ENCODE data around the gene RABL2B.

The RABL2B gene

GRCh38 chr22:50730941-50731661 is 52.3 kb downstream of the RABL2B start:
- DNase-seq (ENCODE audit: insufficient read length), result no peak
- TF ChIP-seq TAF1 (IDR thresholded peaks at IDR 0.05; ENCODE audit: borderline replicate concordance, low read depth, low read length), result no peak
- no peak for TF ChIP-seq POLR2AphosphoS5 (IDR thresholded peaks at IDR 0.05; ENCODE audit: low read depth, low read length)
- TF ChIP-seq POLR2A (IDR thresholded peaks at IDR 0.05; ENCODE audit: low read depth, low read length), result no peak
- FAIRE-seq, result no peak

- TF ChIP-seq POLR2AphosphoS5 (IDR thresholded peaks at IDR 0.05; ENCODE audit: low read depth, low read length), result no peak
- TF ChIP-seq POLR2A (IDR thresholded peaks at IDR 0.05; ENCODE audit: low read depth, low read length), result no peak
- DNase-seq (ENCODE audit: insufficient read length), result no peak
- no peak for FAIRE-seq
Measured at GRCh38 chr22:50730013-50730891, 53.2 kb downstream of the RABL2B start.

GRCh38 chr22:50729391-50730012 is 53.9 kb downstream of the RABL2B start:
- no peak for TF ChIP-seq POLR2A (IDR thresholded peaks at IDR 0.05; ENCODE audit: low read depth, low read length)
- TF ChIP-seq TAF1 (IDR thresholded peaks at IDR 0.05; ENCODE audit: borderline replicate concordance, low read depth, low read length), result no peak
- no peak for TF ChIP-seq POLR2AphosphoS5 (IDR thresholded peaks at IDR 0.05; ENCODE audit: low read depth, low read length)
- FAIRE-seq, result no peak
- DNase-seq (ENCODE audit: insufficient read length), result no peak

- no peak for FAIRE-seq
- no peak for DNase-seq (ENCODE audit: insufficient read length)
- no peak for TF ChIP-seq TAF1 (IDR thresholded peaks at IDR 0.05; ENCODE audit: borderline replicate concordance, low read depth, low read length)
Measured at GRCh38 chr22:50728523-50728931, 54.9 kb downstream of the RABL2B start.

- TF ChIP-seq POLR2AphosphoS5 (IDR thresholded peaks at IDR 0.05; ENCODE audit: low read depth, low read length), result no peak
- no peak for DNase-seq (ENCODE audit: insufficient read length)
- FAIRE-seq, result no peak
Measured at GRCh38 chr22:50727678-50728522, 55.5 kb downstream of the RABL2B start.

GRCh38 chr22:50726643-50727340 is 56.6 kb downstream of the RABL2B start:
- TF ChIP-seq TAF1 (IDR thresholded peaks at IDR 0.05; ENCODE audit: borderline replicate concordance, low read depth, low read length), result no peak
- no peak for TF ChIP-seq POLR2A (IDR thresholded peaks at IDR 0.05; ENCODE audit: low read depth, low read length)
- FAIRE-seq, result no peak
- no peak for DNase-seq (ENCODE audit: insufficient read length)

GRCh38 chr22:50725597-50725996 is 57.8 kb downstream of the RABL2B start:
- TF ChIP-seq POLR2AphosphoS5 (IDR thresholded peaks at IDR 0.05; ENCODE audit: low read depth, low read length) (no peak), POLR2A (IDR thresholded peaks at IDR 0.05; ENCODE audit: low read depth, low read length) (no peak), TAF1 (IDR thresholded peaks at IDR 0.05; ENCODE audit: borderline replicate concordance, low read depth, low read length) (no peak)
- no peak for DNase-seq (ENCODE audit: insufficient read length)
- no peak for FAIRE-seq

- DNase-seq (ENCODE audit: insufficient read length) (no peak), FAIRE-seq (no peak)
- TF ChIP-seq POLR2A (IDR thresholded peaks at IDR 0.05; ENCODE audit: low read depth, low read length), result no peak
- no peak for TF ChIP-seq POLR2AphosphoS5 (IDR thresholded peaks at IDR 0.05; ENCODE audit: low read depth, low read length)
- no peak for TF ChIP-seq TAF1 (IDR thresholded peaks at IDR 0.05; ENCODE audit: borderline replicate concordance, low read depth, low read length)
Measured at GRCh38 chr22:50724616-50725015, 58.8 kb downstream of the RABL2B start.

- DNase-seq (ENCODE audit: insufficient read length) (no peak), FAIRE-seq (no peak)
- TF ChIP-seq POLR2AphosphoS5 (IDR thresholded peaks at IDR 0.05; ENCODE audit: low read depth, low read length) (no peak), TAF1 (IDR thresholded peaks at IDR 0.05; ENCODE audit: borderline replicate concordance, low read depth, low read length) (no peak), POLR2A (IDR thresholded peaks at IDR 0.05; ENCODE audit: low read depth, low read length) (no peak)
Measured at GRCh38 chr22:50723991-50724390, 59.4 kb downstream of the RABL2B start.

GRCh38 chr22:50722716-50723428 is 60.6 kb downstream of the RABL2B start:
- DNase-seq (ENCODE audit: insufficient read length), result no peak
- FAIRE-seq, result no peak
- no peak for TF ChIP-seq POLR2AphosphoS5 (IDR thresholded peaks at IDR 0.05; ENCODE audit: low read depth, low read length)
- no peak for TF ChIP-seq POLR2A (IDR thresholded peaks at IDR 0.05; ENCODE audit: low read depth, low read length)
- TF ChIP-seq TAF1 (IDR thresholded peaks at IDR 0.05; ENCODE audit: borderline replicate concordance, low read depth, low read length), result no peak
